Stomach (tissue), 4 donors: ENCODE measurements around the gene OTOS.

ENCODE experiments used
- CTCF ChIP-seq, 7 experiments: fragments of 450-650 bp in 4 of 7; fragments of 200-600 bp in 3 of 7; sonication (generic) in 3 of 7; IDR thresholded peaks; one replicate each; pipeline ENCODE4 v1.5.1; 2016 to 2019; ENCODE audit warnings: antibody characterized with exemption in 7 of 7, control low read depth in 2 of 7, mild to moderate bottlenecking in 1 of 7
- EP300 ChIP-seq: sonication (generic); formaldehyde crosslinking; IDR thresholded peaks from one replicate; pipeline ENCODE4 v1.6.1; 2017; ENCODE audit warnings: antibody characterized with exemption
- POLR2A ChIP-seq, 4 donors: fragments of 450-650 bp; IDR thresholded peaks; one replicate each; pipeline ENCODE4 v1.6.1; 2016; ENCODE audit warnings: antibody characterized with exemption in 4 of 4, control low read depth in 2 of 4, mild to moderate bottlenecking in 1 of 4, moderate library complexity in 1 of 4
- POLR2AphosphoS5 ChIP-seq, 3 donors: sonication (generic); formaldehyde crosslinking; IDR thresholded peaks; one replicate each; pipeline ENCODE4 v1.6.1; 2016; ENCODE audit warnings: antibody characterized with exemption in 3 of 3

GRCh38 chr2:240167588-240167880, 27.1 kb upstream of the OTOS start:
- TF ChIP-seq CTCF (IDR thresholded peaks at IDR 0.05) (no peak), POLR2A (IDR thresholded peaks at IDR 0.05) (no peak), EP300 (no peak), POLR2AphosphoS5 (IDR thresholded peaks at IDR 0.05) (no peak)
